Brain microvascular endothelial cell (primary cell): Measurements from ENCODE around the gene UFSP2.

ENCODE experiments used
- DNase-seq: peaks from one replicate; pipeline ENCODE4 v3.0.0-alpha.2; 2020
- H3K27ac ChIP-seq: fragments of 250-450 bp; sonication (Bioruptor Pico); 2 replicates; pipeline ENCODE4 v1.5.1; 2020; ENCODE audit warnings: mild to moderate bottlenecking, moderate library complexity
- H3K27me3 ChIP-seq: fragments of 250-450 bp; sonication (Bioruptor Pico); replicated peaks from 2 replicates; pipeline ENCODE4 v1.5.1; 2020; ENCODE audit warnings: mild to moderate bottlenecking
- H3K36me3 ChIP-seq: fragments of 250-450 bp; sonication (Bioruptor Pico); replicated peaks from 2 replicates; pipeline ENCODE4 v1.5.1; 2020; ENCODE audit warnings: mild to moderate bottlenecking
- H3K4me3 ChIP-seq: 2 replicates; pipeline ENCODE4 v1.5.1; 2011; ENCODE audit warnings: low read depth, mild to moderate bottlenecking, control low read depth, low read length, moderate library complexity
- CTCF ChIP-seq: IDR thresholded peaks from 2 replicates; pipeline ENCODE4 v1.5.1; 2011; ENCODE audit warnings: low read depth, mild to moderate bottlenecking, moderate library complexity, low read length, control low read depth, inconsistent platforms; ENCODE audit errors: missing control alignments
- in situ Hi-C: cut with HindIII; loops from 2 replicates; pipeline ENCODE4 v1.10.0; 2017; ENCODE audit warnings: low sequenced_read_pairs, low pct_ligation_motif_present

UFSP2 gene

GRCh38 chr4:185464183-185464582, 38.4 kb upstream of the UFSP2 start:
- in situ Hi-C loops = no loop called here
- no peak for DNase-seq
- TF ChIP-seq CTCF = no peak
- Histone ChIP-seq H3K4me3 (no peak overlapping the region), H3K36me3 (no peaks in the 10 kb centered on the region), H3K27ac (no peak overlapping the region), H3K27me3 (peaks cover 2% of the 10 kb centered on the region)

- no peak for TF ChIP-seq CTCF
- Histone ChIP-seq H3K36me3 (no peaks in the 10 kb centered on the region), H3K27me3 (peaks cover 2% of the 10 kb centered on the region), H3K27ac (no peak overlapping the region), H3K4me3 (no peak overlapping the region)
- no peak for DNase-seq
- in situ Hi-C loops = no loop called here
Observed at GRCh38 chr4:185463541-185463940, 37.8 kb upstream of the UFSP2 start.

GRCh38 chr4:185461565-185461964, 35.8 kb upstream of the UFSP2 start:
- H3K36me3 ChIP-seq = no peaks in the 10 kb centered on the region
- in situ Hi-C loops = no loop called here
- H3K4me3 ChIP-seq = no peak overlapping the region
- TF ChIP-seq CTCF = no peak
- H3K27ac ChIP-seq = no peak overlapping the region
- no peak for DNase-seq
- H3K27me3 ChIP-seq = no peaks in the 10 kb centered on the region

- in situ Hi-C loops = no loop called here
- Histone ChIP-seq H3K27ac (no peak overlapping the region), H3K4me3 (no peak overlapping the region), H3K36me3 (no peaks in the 10 kb centered on the region), H3K27me3 (no peaks in the 10 kb centered on the region)
- no peak for DNase-seq
- no peak for TF ChIP-seq CTCF
Observed at GRCh38 chr4:185457136-185457535, 31.4 kb upstream of the UFSP2 start.

- H3K27ac ChIP-seq = no peak overlapping the region
- H3K27me3 ChIP-seq = no peaks in the 10 kb centered on the region
- H3K4me3 ChIP-seq = no peak overlapping the region
- in situ Hi-C loops = no loop called here
- no peaks in the 10 kb centered on the region for H3K36me3 ChIP-seq
- TF ChIP-seq CTCF = no peak
- no peak for DNase-seq
Observed at GRCh38 chr4:185456131-185456530, 30.4 kb upstream of the UFSP2 start.

- no peak overlapping the region for H3K4me3 ChIP-seq
- in situ Hi-C loops = no loop called here
- no peaks in the 10 kb centered on the region for H3K27me3 ChIP-seq
- no peak for DNase-seq
- no peak for TF ChIP-seq CTCF
- no peaks in the 10 kb centered on the region for H3K36me3 ChIP-seq
- no peak overlapping the region for H3K27ac ChIP-seq
Observed at GRCh38 chr4:185445209-185445608, 19.4 kb upstream of the UFSP2 start.
